Neural cell (in vitro differentiated cells): Measurements from ENCODE around the gene BMPR1B. TPM values are rescaled to one million over a fixed set of nuclear protein-coding genes. Genes with fewer than 3 reads are reported as not detected.

ENCODE experiments used
- H2AFZ ChIP-seq: fragments of 200-600, 300-800 bp; sonication (generic), shearing (Covaris generic); 2 replicates; pipeline ENCODE4 v1.6.0; 2014; ENCODE audit warnings: low read depth, mild to moderate bottlenecking, antibody characterized with exemption, low read length, moderate library complexity
- H3F3A ChIP-seq: fragments of 200-600 bp; shearing (Covaris generic); 2 replicates; pipeline ENCODE4 v1.6.1; 2016; ENCODE audit warnings: mild to moderate bottlenecking, moderate library complexity, mixed read lengths, antibody characterized with exemption, low read length; ENCODE audit not compliant: insufficient read depth, poor library complexity, severe bottlenecking
- H3K27ac ChIP-seq: fragments of 200-600, 300-800 bp; sonication (generic), shearing (Covaris generic); 2 replicates; pipeline ENCODE4 v1.5.1; 2014; ENCODE audit warnings: mild to moderate bottlenecking, low read length, moderate library complexity
- H3K27me3 ChIP-seq: fragments of 300-800, 200-600 bp; sonication (generic), shearing (Covaris generic); 2 replicates; pipeline ENCODE4 v1.6.0; 2014; ENCODE audit warnings: mild to moderate bottlenecking, low read depth, low read length, moderate library complexity; ENCODE audit not compliant: insufficient read depth
- H3K36me3 ChIP-seq: fragments of 300-800, 200-600 bp; sonication (generic), shearing (Covaris generic); 2 replicates; pipeline ENCODE4 v1.5.1; 2014; ENCODE audit warnings: mild to moderate bottlenecking, antibody characterized with exemption, low read length, moderate library complexity; ENCODE audit not compliant: insufficient read depth
- H3K4me2 ChIP-seq: fragments of 300-800, 200-600 bp; sonication (generic), shearing (Covaris generic); 2 replicates; pipeline ENCODE4 v1.6.0; 2014; ENCODE audit warnings: mild to moderate bottlenecking, low read length
- H3K4me3 ChIP-seq: fragments of 300-800, 200-600 bp; sonication (generic), shearing (Covaris generic); 2 replicates; pipeline ENCODE4 v1.5.1; 2014; ENCODE audit warnings: mild to moderate bottlenecking, low read length, moderate library complexity
- H3K79me2 ChIP-seq: fragments of 200-600 bp; shearing (Covaris generic); replicated peaks from 2 replicates; pipeline ENCODE4 v1.6.0; 2014; ENCODE audit warnings: mild to moderate bottlenecking, low read length, moderate library complexity; ENCODE audit not compliant: insufficient read depth
- H3K9ac ChIP-seq: fragments of 300-800, 200-600 bp; sonication (generic), shearing (Covaris generic); 2 replicates; pipeline ENCODE4 v1.6.1; 2016; ENCODE audit warnings: mild to moderate bottlenecking, low read length, mixed read lengths
- H3K9me2 ChIP-seq: fragments of 200-600 bp; shearing (Covaris generic); 2 replicates; pipeline ENCODE4 v1.6.1; 2016; ENCODE audit warnings: mild to moderate bottlenecking, low read length, mixed read lengths; ENCODE audit not compliant: insufficient read depth
- H3K9me3 ChIP-seq: fragments of 200-600, 300-800 bp; sonication (generic), shearing (Covaris generic); 2 replicates; pipeline ENCODE4 v1.6.1; 2016; ENCODE audit warnings: mild to moderate bottlenecking, mixed run types, low read length, moderate library complexity, mixed read lengths
- H4K20me1 ChIP-seq: fragments of 200-600 bp; shearing (Covaris generic); 2 replicates; pipeline ENCODE4 v1.6.1; 2016; ENCODE audit warnings: mild to moderate bottlenecking, mixed run types; ENCODE audit not compliant: insufficient read depth
- EP300 ChIP-seq: fragments of 450-650 bp; conservative IDR thresholded peaks from 2 replicates; pipeline ENCODE4 v1.6.1; 2014; ENCODE audit warnings: antibody characterized with exemption, mild to moderate bottlenecking, moderate library complexity; ENCODE audit not compliant: poor library complexity, severe bottlenecking
- EZH2 ChIP-seq: fragments of 200-600, 300-800 bp; shearing (Covaris generic), sonication (generic); IDR thresholded peaks from 2 replicates; pipeline ENCODE4 v1.6.1; 2014; ENCODE audit warnings: antibody characterized with exemption, low read length, borderline replicate concordance, mild to moderate bottlenecking; ENCODE audit not compliant: insufficient read depth, poor library complexity, severe bottlenecking
- MXI1 ChIP-seq: fragments of 450-650 bp; conservative IDR thresholded peaks from 2 replicates; pipeline ENCODE4 v1.6.1; 2014; ENCODE audit warnings: antibody characterized with exemption, mild to moderate bottlenecking; ENCODE audit not compliant: poor library complexity, severe bottlenecking
- POLR2AphosphoS5 ChIP-seq: IDR thresholded peaks from 2 replicates; pipeline ENCODE4 v1.6.1; 2012
- RAD21 ChIP-seq: fragments of 450-650 bp; conservative IDR thresholded peaks from 2 replicates; pipeline ENCODE4 v1.6.1; 2014; ENCODE audit warnings: antibody characterized with exemption, mild to moderate bottlenecking, moderate library complexity
- SMC3 ChIP-seq: fragments of 450-650 bp; conservative IDR thresholded peaks from 2 replicates; pipeline ENCODE4 v1.6.1; 2014; ENCODE audit warnings: antibody characterized with exemption, mild to moderate bottlenecking, moderate library complexity; ENCODE audit not compliant: poor library complexity
- TAF1 ChIP-seq: IDR thresholded peaks from 2 replicates; pipeline ENCODE4 v1.6.1; 2012; ENCODE audit warnings: low read depth
- polyA plus RNA-seq: library from polyadenylated mRNA; depleted of rRNA; stranded (reverse); fragments of >200 nt; gene quantifications from 2 replicates; pipeline ENCODE4 v1.2.3, GENCODE V29; 2014
- TF ChIP-seq, protein P1 (sequence below): IDR thresholded peaks from 2 replicates; pipeline ENCODE4 v1.6.1; 2012; ENCODE audit warnings: borderline replicate concordance
- TF ChIP-seq, protein P2 (sequence below): fragments of 450-650 bp; IDR thresholded peaks from 2 replicates; pipeline ENCODE4 v1.5.1; 2014; ENCODE audit warnings: antibody characterized with exemption, mild to moderate bottlenecking, moderate library complexity; ENCODE audit not compliant: poor library complexity, severe bottlenecking

BMPR1B gene
- polyA plus RNA-seq, 1 donor from 2014 or later: 1.6 TPM

DNA sequence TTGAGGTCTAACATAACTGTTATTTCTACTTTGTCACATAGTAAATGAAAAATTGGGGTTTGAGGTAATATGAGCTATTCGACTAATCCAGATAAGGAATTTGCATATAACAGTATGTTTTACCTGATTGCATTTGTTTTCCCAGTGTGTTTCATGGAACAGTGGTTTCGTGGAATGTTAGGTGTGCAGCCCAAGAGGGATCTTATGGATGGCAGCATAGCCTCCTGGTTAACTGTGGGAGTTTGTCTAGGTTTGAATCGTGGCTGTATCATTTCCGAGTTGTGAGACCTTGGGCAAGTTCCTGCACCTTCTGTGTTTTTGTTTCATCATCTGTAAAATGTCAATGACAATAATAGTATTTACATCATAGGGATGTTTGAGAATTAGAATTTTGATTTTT is 7.9 kb downstream of the BMPR1B start:
- TF ChIP-seq EZH2 (no peak), SMC3 (no peak), RAD21 (no peak), EP300 (no peak), MXI1 (no peak), POLR2AphosphoS5 (no peak), TAF1 (no peak)
- TF ChIP-seq, protein P1, sequence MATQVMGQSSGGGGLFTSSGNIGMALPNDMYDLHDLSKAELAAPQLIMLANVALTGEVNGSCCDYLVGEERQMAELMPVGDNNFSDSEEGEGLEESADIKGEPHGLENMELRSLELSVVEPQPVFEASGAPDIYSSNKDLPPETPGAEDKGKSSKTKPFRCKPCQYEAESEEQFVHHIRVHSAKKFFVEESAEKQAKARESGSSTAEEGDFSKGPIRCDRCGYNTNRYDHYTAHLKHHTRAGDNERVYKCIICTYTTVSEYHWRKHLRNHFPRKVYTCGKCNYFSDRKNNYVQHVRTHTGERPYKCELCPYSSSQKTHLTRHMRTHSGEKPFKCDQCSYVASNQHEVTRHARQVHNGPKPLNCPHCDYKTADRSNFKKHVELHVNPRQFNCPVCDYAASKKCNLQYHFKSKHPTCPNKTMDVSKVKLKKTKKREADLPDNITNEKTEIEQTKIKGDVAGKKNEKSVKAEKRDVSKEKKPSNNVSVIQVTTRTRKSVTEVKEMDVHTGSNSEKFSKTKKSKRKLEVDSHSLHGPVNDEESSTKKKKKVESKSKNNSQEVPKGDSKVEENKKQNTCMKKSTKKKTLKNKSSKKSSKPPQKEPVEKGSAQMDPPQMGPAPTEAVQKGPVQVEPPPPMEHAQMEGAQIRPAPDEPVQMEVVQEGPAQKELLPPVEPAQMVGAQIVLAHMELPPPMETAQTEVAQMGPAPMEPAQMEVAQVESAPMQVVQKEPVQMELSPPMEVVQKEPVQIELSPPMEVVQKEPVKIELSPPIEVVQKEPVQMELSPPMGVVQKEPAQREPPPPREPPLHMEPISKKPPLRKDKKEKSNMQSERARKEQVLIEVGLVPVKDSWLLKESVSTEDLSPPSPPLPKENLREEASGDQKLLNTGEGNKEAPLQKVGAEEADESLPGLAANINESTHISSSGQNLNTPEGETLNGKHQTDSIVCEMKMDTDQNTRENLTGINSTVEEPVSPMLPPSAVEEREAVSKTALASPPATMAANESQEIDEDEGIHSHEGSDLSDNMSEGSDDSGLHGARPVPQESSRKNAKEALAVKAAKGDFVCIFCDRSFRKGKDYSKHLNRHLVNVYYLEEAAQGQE: no peak
- TF ChIP-seq, protein P2, sequence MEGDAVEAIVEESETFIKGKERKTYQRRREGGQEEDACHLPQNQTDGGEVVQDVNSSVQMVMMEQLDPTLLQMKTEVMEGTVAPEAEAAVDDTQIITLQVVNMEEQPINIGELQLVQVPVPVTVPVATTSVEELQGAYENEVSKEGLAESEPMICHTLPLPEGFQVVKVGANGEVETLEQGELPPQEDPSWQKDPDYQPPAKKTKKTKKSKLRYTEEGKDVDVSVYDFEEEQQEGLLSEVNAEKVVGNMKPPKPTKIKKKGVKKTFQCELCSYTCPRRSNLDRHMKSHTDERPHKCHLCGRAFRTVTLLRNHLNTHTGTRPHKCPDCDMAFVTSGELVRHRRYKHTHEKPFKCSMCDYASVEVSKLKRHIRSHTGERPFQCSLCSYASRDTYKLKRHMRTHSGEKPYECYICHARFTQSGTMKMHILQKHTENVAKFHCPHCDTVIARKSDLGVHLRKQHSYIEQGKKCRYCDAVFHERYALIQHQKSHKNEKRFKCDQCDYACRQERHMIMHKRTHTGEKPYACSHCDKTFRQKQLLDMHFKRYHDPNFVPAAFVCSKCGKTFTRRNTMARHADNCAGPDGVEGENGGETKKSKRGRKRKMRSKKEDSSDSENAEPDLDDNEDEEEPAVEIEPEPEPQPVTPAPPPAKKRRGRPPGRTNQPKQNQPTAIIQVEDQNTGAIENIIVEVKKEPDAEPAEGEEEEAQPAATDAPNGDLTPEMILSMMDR: no peak

GRCh38 chr4:94766856-94767255 is 9.1 kb downstream of the BMPR1B start:
- Histone ChIP-seq H3K4me2 (no peak overlapping the region), H3F3A (no peaks in the 10 kb centered on the region), H3K9me2 (no peaks in the 10 kb centered on the region)

More for the DNA sequence above, 7.9 kb downstream of the BMPR1B start:
- Histone ChIP-seq H3K27ac (no peak overlapping the region), H3K27me3 (peaks cover under 1% of the 10 kb centered on the region), H3K9me3 (no peaks in the 10 kb centered on the region), H3K79me2 (no peaks in the 10 kb centered on the region), H3K4me3 (no peak overlapping the region), H3K9ac (no peak overlapping the region), H3K9me2 (no peaks in the 10 kb centered on the region), H3F3A (no peaks in the 10 kb centered on the region), H2AFZ (no peak overlapping the region), H3K4me2 (no peak overlapping the region), H4K20me1 (no peaks in the 10 kb centered on the region), H3K36me3 (no peaks in the 10 kb centered on the region)

More at GRCh38 chr4:94766856-94767255, 9.1 kb downstream of the BMPR1B start:
- no peaks in the 10 kb centered on the region for H3K27me3 ChIP-seq
- no peak overlapping the region for H2AFZ ChIP-seq
- H3K36me3 ChIP-seq: no peaks in the 10 kb centered on the region
- H3K79me2 ChIP-seq: no peaks in the 10 kb centered on the region
- H3K27ac ChIP-seq: no peak overlapping the region
- H4K20me1 ChIP-seq: no peaks in the 10 kb centered on the region
- no peak for TF ChIP-seq EP300
- TF ChIP-seq, protein P1: no peak
- H3K9ac ChIP-seq: no peak overlapping the region
- no peaks in the 10 kb centered on the region for H3K9me3 ChIP-seq
- no peak overlapping the region for H3K4me3 ChIP-seq
